Measurements from ENCODE around the gene CCNDBP1.
A peak's percentile ranks its signal among the peaks of the same experiment; 100 is the strongest.
"Not testable (repeated sequence)": the region's sequence is repeated elsewhere in the genome, so short reads cannot be mapped to it uniquely, and the experiment has no call there.

Gene CCNDBP1

DNA sequence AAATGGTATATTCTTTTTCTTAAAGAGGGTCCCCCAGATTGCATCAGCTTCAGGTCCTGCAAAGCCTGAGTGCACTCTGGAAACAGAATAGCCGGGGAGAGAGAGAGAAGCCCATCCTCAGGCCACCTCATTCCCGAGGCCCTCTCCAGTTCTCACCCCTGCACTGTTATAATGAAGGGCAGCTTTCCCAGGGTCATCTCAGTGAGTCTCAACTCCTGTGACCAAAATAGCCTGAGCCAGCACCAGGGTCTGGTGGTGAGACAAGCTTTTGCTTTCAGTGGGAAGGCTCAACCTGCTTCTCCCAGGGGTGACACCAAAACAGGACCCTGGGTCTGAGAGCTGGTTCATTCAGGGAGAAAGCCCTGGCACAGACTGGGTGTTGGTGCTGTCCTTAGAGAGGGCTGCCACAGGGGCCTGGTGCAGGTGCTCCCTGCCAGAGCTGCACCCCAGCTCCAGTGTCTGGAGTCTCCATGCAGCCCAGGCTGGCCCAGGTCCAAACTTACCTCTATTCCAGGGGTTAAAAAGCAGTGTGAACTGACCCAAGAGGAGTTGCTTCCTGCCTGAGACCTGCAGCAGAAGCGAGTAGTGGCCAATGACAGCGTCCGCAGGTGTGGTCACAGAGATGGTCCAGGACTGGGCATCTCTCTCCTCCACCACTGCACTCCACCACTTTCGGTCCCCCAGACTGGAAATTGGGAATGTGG lies 29.5 kb downstream of the CCNDBP1 start:
- no peak for DNase-seq (ENCODE audit: low read depth in 2 of 2)

- DNase-seq (ENCODE audit: low read depth in 2 of 2): no peak
These were observed 30.8 kb downstream of the CCNDBP1 start for GRCh38 chr15:43215961-43216360.

DNA sequence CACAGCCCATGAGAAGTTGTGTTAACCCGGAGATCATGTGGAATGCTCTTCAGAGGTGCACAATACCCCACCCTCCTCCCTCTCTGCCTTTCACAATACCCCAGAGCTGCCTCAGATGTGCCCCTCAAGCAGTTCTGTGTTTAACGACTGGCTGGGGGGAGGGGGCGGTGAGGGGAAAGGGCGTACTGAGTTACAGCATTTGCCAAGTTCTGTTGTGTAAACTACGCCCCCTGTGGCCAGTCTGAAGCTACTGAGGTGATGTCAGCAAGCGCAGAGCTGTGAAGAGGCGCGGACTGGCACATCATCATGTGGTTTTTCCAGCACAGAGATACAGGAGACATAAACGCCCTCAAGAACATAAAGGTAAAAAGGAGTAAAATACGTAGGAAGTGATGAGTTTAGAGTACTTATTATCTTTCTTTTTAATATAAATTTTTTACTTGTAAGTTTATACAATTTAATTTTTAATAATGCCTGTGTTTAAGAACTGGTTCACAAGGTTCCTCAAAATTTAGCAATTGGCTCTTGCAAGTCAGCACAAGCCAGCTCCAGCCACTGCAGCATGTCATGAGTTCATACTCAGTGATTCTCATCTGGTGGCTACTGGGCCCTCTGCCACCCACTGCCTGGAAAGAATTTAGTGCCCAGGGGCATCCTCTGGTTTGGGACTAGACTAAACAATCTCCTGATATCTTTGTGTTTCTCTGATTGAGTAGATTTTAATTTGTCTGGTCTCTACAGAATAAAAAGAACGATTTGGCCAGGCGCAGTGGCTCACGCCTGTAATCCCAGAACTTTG lies 33.9 kb downstream of the CCNDBP1 start:
- DNase-seq (ENCODE audit: low read depth in 2 of 2): no peak

- DNase-seq (ENCODE audit: low read depth in 2 of 2): no peak
These were observed 35.0 kb downstream of the CCNDBP1 start for GRCh38 chr15:43219929-43220928.

DNA sequence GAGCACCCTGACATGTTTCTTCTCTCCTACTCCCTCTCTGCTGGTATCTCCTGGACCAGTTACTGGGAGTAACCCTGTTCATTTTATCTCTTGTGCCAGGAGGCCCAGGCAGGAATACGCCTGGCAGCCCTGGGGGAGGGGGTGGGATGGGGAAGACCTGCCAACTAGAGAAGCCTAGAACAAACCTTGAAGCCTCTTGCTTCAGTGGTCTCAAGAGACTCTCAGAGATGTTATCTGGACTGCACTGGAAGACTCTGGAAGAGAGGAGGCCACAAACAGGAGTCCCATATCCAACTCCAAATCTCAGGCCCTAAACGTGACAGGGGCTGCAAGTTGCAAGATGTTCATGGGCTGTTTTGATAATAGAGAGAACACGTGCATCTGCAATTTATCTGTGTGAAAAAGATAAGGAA lies 35.8 kb downstream of the CCNDBP1 start, which contains the start of gene EPB42:
Gene EPB42 (minus strand): TSS at position 28 of the 413 bp plus-strand sequence. CDS start 193 bp downstream, outside the sequence.
- DNase-seq (ENCODE audit: low read depth in 2 of 2): no peak

GRCh38 chr15:43221422-43221821 lies 36.2 kb downstream of the CCNDBP1 start:
- no peak for DNase-seq (ENCODE audit: low read depth in 2 of 2)

GRCh38 chr15:43225201-43225949 lies 40.2 kb downstream of the CCNDBP1 start:
- DNase-seq (ENCODE audit: low read depth in 2 of 2): peak in 1 of 2 experiments; percentile 16

DNA sequence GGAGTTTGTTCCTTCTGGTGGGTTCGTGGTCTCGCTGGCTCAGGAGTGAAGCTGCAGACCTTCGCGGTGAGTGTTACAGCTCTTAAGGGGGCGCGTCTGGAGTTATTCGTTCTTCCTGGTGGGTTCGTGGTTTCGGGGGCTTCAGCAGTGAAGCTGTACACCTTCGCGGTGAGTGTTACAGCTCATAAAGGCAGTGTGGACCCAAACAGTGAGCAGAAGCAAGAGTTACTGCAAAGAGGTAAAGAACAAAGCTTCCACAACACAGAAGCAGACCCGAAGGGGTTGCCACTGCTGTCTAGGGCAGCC lies 40.7 kb downstream of the CCNDBP1 start:
- DNase-seq (ENCODE audit: low read depth in 2 of 2): not testable (repeated sequence)

GRCh38 chr15:43226436-43227305 lies 41.5 kb downstream of the CCNDBP1 start:
- DNase-seq (ENCODE audit: low read depth in 2 of 2): no peak

- no peak for DNase-seq (ENCODE audit: low read depth in 2 of 2)
These were observed 44.8 kb downstream of the CCNDBP1 start for GRCh38 chr15:43229977-43230376.

DNA sequence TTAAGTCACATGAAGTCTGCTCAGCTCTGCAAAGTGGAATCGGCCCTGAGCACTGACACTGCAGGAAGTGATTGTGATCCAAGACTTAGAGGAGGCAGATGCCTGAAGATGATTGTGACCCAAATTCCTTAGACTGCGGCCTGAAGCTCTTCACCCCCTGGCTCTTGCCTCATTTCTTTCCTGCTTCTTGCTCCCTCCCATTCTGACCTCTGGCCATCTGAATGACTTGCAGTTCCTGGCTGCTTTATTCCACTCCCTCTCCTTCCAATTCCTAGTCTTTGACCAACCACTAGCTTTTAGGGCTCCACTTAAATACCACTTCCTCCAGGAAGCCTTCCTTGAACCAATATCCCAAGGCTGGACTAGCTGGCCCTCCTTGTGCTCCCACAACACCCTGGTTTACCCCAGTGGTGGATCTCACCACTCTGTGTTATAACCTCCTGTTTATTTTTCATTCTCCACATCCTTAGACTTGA lies 45.5 kb downstream of the CCNDBP1 start:
- DNase-seq (ENCODE audit: low read depth in 2 of 2): no peak

DNA sequence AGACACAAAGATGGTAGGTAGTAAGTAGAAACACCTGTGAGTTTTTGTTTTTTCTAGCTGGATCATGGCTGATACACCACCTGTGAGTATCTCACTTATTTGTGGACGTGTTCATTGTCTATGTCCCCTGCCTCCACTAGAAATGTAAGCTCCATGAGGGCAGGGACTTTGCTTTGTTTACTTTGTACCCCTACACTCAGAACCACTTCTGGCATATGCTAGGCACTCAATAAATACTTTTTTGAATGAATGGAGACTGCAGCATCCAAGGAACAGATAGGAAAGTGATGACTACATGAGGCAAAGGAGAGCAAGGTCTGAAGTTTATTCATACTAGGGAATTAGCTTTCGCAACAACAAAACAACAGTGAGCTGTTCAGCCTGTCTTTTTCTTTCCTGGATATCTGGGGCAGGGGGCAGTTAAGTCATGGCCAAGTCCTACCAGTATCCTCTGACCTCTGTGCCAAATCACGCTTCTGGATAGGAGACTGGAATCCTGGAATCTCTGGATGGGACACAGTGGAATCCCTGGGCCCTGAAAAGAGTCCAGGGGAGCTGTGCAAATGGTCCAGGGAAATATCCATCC lies 47.2 kb downstream of the CCNDBP1 start:
- no peak for DNase-seq (ENCODE audit: low read depth in 2 of 2)

- DNase-seq (ENCODE audit: low read depth in 2 of 2): no peak
These were observed 50.3 kb downstream of the CCNDBP1 start for GRCh38 chr15:43235536-43235935.

DNA sequence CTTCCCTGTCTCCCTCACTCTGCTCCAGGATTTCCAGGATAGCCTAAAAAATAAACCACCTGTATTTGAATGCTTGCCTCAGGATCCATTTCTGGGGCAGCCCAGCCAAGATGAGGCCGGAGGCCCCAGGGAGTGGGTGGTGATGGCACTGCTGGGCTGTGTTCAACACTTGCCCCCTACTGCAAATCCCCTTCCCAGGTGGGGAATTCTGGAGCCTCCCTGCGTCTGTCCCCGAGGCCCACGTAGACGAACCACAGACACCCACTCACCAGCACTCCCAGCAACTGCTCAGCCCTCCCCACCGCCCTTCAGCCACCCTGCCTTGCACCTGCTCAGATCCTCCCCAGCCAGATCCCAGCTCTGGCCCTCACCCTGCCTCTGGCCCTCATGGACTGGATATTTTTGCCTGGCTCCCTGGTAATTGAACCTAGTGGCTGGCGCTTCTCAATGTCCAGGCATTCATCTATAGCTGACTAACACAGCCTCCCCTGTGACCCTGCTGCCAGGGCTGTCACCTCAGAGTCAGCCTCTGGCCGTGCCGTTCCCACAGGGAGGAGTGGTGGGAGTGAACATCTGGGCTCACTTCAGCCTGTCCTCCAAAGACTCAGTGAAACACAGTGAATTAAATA lies 52.8 kb downstream of the CCNDBP1 start:
- no peak for DNase-seq (ENCODE audit: low read depth in 2 of 2)

DNA sequence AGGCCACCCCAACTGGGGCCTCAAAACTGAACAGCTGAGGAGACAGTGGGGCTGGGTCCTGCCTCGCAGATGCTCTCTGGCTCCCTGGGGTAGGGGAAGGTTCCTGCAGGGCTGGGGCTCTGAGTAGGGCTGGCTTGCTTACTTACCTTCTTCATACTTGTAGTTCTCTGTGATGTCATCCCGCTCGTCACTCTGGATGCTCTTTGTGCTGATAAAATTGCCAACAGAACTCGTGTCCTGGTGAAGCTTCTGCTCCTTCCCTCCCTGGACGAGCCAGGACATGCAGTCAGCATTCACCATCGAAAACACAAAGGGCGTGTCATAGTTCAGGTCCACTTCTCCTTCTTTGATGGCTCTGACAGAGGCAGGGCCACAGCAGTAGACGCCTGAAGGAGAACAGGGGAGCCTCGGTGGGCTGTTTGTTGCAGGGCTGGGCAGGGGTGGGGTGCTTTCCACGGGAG lies 53.5 kb downstream of the CCNDBP1 start:
- DNase-seq (ENCODE audit: low read depth in 2 of 2): no peak

- no peak for DNase-seq (ENCODE audit: low read depth in 2 of 2)
These were observed 54.7 kb downstream of the CCNDBP1 start for GRCh38 chr15:43239732-43240491.

DNA sequence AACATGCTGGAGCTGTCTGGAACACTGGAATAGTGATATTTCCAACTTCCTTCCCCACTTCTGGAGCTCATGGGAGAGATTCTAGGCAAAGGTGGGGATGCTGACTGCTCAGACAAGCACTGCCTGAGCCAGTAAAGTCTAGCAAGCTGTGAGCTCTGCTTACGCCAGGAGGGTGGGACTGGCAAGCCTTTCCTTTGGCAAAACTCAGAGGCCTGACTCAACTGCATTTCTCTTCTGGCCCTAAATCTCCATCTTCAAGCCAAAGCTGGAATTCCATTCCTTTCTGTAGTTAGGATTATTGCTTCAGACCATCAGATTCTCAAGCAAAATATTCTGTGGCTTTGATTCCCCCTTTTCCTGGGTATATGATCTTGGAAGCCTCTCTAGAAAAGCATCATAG lies 55.9 kb downstream of the CCNDBP1 start:
- peak; percentile 15 to 18 for DNase-seq (ENCODE audit: low read depth in 2 of 2)

DNA sequence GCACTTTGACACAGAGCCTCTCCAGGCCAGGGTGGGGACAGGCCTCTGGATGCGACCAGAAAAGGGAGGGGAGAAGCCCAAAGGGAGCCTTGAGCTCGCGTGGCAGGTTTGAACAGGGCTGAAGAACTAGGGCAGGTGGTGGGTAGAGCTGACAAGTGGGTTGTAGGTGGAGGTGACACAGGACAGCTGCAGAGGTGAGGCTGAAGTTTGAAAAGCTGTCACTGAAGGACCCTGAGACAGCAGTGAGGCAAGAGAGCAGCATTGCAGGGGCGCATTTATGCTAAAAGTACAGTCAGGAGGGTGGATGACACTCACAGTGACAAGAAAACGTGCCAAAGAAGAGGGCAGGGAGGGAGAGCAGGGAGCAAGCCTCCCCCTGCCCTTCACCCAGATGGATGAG lies 57.4 kb downstream of the CCNDBP1 start:
- DNase-seq (ENCODE audit: low read depth in 2 of 2): no peak

All from fibroblast of skin of left biceps (primary cell).